Measurements from ENCODE around the gene MTRF1L. TPM values are rescaled to one million over a fixed set of nuclear protein-coding genes. Genes with fewer than 3 reads are reported as not detected.

MTRF1L gene
- polyA plus RNA-seq, 3 donors, result 8.2 to 12.8 (median 10.8) TPM

DNA sequence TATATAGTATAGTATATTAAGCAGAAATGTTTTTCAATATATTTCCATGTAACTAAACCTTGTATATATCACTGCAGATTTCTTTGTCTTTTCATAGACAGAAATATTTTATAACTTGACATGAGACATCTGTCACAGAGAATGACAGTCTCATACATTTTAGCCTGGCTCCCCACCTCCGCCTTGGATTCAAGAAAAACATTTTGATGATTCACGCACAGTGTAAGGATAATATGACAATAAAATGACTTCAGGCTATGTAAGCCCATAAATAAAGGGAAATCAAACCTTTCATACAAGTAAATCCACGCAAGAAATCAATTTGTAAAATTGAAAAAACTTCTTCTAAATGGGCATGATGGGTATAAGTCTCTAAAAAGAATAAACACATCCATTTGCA, 56.0 kb downstream of the MTRF1L start:
- TF ChIP-seq, protein P1, sequence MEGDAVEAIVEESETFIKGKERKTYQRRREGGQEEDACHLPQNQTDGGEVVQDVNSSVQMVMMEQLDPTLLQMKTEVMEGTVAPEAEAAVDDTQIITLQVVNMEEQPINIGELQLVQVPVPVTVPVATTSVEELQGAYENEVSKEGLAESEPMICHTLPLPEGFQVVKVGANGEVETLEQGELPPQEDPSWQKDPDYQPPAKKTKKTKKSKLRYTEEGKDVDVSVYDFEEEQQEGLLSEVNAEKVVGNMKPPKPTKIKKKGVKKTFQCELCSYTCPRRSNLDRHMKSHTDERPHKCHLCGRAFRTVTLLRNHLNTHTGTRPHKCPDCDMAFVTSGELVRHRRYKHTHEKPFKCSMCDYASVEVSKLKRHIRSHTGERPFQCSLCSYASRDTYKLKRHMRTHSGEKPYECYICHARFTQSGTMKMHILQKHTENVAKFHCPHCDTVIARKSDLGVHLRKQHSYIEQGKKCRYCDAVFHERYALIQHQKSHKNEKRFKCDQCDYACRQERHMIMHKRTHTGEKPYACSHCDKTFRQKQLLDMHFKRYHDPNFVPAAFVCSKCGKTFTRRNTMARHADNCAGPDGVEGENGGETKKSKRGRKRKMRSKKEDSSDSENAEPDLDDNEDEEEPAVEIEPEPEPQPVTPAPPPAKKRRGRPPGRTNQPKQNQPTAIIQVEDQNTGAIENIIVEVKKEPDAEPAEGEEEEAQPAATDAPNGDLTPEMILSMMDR (IDR thresholded peaks at IDR 0.05), result no peak
- intact Hi-C loops (cut with micrococcal nuclease), result loop anchor here in 1 of 2 donors (5.0 kb wide), 1 partner anchor 389 kb away; no protein-coding TSS in a partner anchor
- Mint-ChIP-seq H3K4me1 (peaks cover 6% of the 10 kb centered on the region), H3K27me3 (ENCODE audit: low read depth in 3 of 3) (peaks cover 3 to 4% (median 3%) of the 10 kb centered on the region in 3 donors), H3K36me3 (no peaks in the 10 kb centered on the region), H3K4me3 (no peak overlapping the region), H3K9me3 (peaks cover 0 to 2% (median 0%) of the 10 kb centered on the region in 7 donors), H3K27ac (no peak overlapping the region)
- Histone ChIP-seq H3K4me2 (replicated peaks; ENCODE audit: extremely low read depth, low read length, poor library complexity, severe bottlenecking) (no peak overlapping the region), H3K4me1 (ENCODE audit: control insufficient read depth in 1 of 2, insufficient read depth in 2 of 2, low read length in 2 of 2) (no peaks in the 10 kb centered on the region), H3K27ac (ENCODE audit: low read depth in 1 of 2, low read length in 2 of 2) (no peak overlapping the region), H3K36me3 (replicated peaks in 1 of 2; ENCODE audit: control insufficient read depth in 1 of 2, insufficient read depth in 2 of 2, low read length in 2 of 2) (no peaks in the 10 kb centered on the region), H3K9me3 (replicated peaks in 1 of 2; ENCODE audit: control insufficient read depth in 1 of 2, insufficient read depth in 1 of 2, low read length in 2 of 2) (no peaks in the 10 kb centered on the region), H3K27me3 (ENCODE audit: control insufficient read depth in 2 of 2, insufficient read depth in 2 of 2, low read length in 2 of 2) (no peaks in the 10 kb centered on the region), H3K79me2 (ENCODE audit: insufficient read depth, low read length) (no peaks in the 10 kb centered on the region), H3K4me3 (replicated peaks in 1 of 3; ENCODE audit: low read depth in 2 of 3, low read length in 3 of 3) (no peak overlapping the region), H3K9ac (ENCODE audit: insufficient read depth, low read length, poor library complexity, severe bottlenecking) (no peak overlapping the region), H2AFZ (ENCODE audit: insufficient read depth, low read depth, low read length, poor library complexity, severe bottlenecking) (no peak overlapping the region), H4K20me1 (ENCODE audit: insufficient read depth, low read length) (no peaks in the 10 kb centered on the region)
- DNase-seq, result no peak
- no CpG with 5 or more reads among the region's 3 CpGs for WGBS (ENCODE audit: insufficient coverage)

DNA sequence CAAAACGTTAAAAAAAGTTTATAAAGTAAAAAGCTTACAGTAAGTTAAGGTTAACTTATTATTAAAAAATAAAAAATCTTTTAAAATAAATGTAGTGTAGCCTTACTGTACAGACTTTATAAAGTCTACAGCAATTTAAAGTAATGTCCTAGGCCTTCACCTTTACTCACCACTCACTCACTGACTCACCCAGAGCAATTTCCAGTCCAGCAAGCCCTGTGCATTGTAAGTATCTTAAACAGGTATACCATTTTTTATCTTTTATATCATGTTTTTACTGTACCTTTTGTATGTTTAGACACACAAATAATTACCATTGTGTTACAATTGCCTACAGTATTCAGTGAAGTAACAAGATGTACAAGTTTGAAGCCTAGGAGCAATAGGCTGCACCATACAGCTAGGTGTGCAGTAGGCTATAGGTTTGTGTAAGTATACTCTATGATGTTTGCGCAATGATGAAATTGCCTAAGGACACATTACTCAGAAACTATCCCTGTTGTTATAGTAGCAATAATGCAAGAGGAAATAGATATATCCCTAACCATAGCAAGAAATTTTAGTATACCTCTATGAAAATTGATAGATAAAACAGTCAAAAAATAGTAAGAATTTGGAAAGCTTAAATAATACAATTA, 59.1 kb downstream of the MTRF1L start:
- Mint-ChIP-seq H3K4me3 (no peak overlapping the region), H3K9me3 (peaks cover 0 to 2% (median 0%) of the 10 kb centered on the region in 7 donors), H3K4me1 (peaks cover 6% of the 10 kb centered on the region), H3K36me3 (no peaks in the 10 kb centered on the region), H3K27me3 (ENCODE audit: low read depth in 3 of 3) (peaks cover 2 to 5% (median 4%) of the 10 kb centered on the region in 3 donors), H3K27ac (no peak overlapping the region)
- no peaks in the 10 kb centered on the region for H3K27me3 ChIP-seq (ENCODE audit: control insufficient read depth in 2 of 2, insufficient read depth in 2 of 2, low read length in 2 of 2)
- TF ChIP-seq, protein P1 (IDR thresholded peaks at IDR 0.05), result no peak
- H2AFZ ChIP-seq (ENCODE audit: insufficient read depth, low read depth, low read length, poor library complexity, severe bottlenecking), result no peak overlapping the region
- H3K79me2 ChIP-seq (ENCODE audit: insufficient read depth, low read length), result no peaks in the 10 kb centered on the region
- intact Hi-C loops (cut with micrococcal nuclease), result no loop called here
- no CpG with 5 or more reads among the region's 2 CpGs for WGBS (ENCODE audit: insufficient coverage)
- no peak overlapping the region for H3K9ac ChIP-seq (ENCODE audit: insufficient read depth, low read length, poor library complexity, severe bottlenecking)
- H4K20me1 ChIP-seq (ENCODE audit: insufficient read depth, low read length), result no peaks in the 10 kb centered on the region
- H3K36me3 ChIP-seq (replicated peaks in 1 of 2; ENCODE audit: control insufficient read depth in 1 of 2, insufficient read depth in 2 of 2, low read length in 2 of 2), result no peaks in the 10 kb centered on the region
- H3K4me2 ChIP-seq (replicated peaks; ENCODE audit: extremely low read depth, low read length, poor library complexity, severe bottlenecking), result no peak overlapping the region
- H3K27ac ChIP-seq (ENCODE audit: low read depth in 1 of 2, low read length in 2 of 2), result no peak overlapping the region
- H3K4me1 ChIP-seq (ENCODE audit: control insufficient read depth in 1 of 2, insufficient read depth in 2 of 2, low read length in 2 of 2), result no peaks in the 10 kb centered on the region
- no peaks in the 10 kb centered on the region for H3K9me3 ChIP-seq (replicated peaks in 1 of 2; ENCODE audit: control insufficient read depth in 1 of 2, insufficient read depth in 1 of 2, low read length in 2 of 2)
- no peak overlapping the region for H3K4me3 ChIP-seq (replicated peaks in 1 of 3; ENCODE audit: low read depth in 2 of 3, low read length in 3 of 3)
- DNase-seq, result no peak
